H1 (cell line): ENCODE results near the gene MSI2. TPM values are rescaled to one million over a fixed set of nuclear protein-coding genes. Genes with fewer than 3 reads are reported as not detected.

Experiments
- BRCA1 ChIP-seq: IDR thresholded peaks from 2 replicates; pipeline ENCODE4 v1.6.1; 2012; ENCODE audit warnings: low read depth, low read length, improper control_type of control experiment
- CTBP2 ChIP-seq: IDR thresholded peaks from 2 replicates; pipeline ENCODE4 v1.7.0; 2011; ENCODE audit warnings: borderline replicate concordance, mild to moderate bottlenecking, moderate library complexity, mixed read lengths, low read length; ENCODE audit not compliant: insufficient read depth, insufficient read length
- RBBP5 ChIP-seq: IDR thresholded peaks from 2 replicates; pipeline ENCODE4 v1.7.1; 2012; ENCODE audit warnings: low read depth, mild to moderate bottlenecking, inconsistent platforms, low read length, moderate library complexity, borderline replicate concordance
- SAP30 ChIP-seq: fragments of 300-600 bp; sonication (generic); IDR thresholded peaks from 2 replicates; pipeline ENCODE4 v1.7.1; 2012; ENCODE audit warnings: low read length, moderate library complexity, mild to moderate bottlenecking, inconsistent platforms; ENCODE audit not compliant: insufficient read depth, insufficient replicate concordance
- SRF ChIP-seq: IDR thresholded peaks from 2 replicates; pipeline ENCODE4 v1.6.1; 2011; ENCODE audit warnings: mild to moderate bottlenecking, low read depth, low read length, moderate library complexity
- polyA plus RNA-seq, 7 experiments: library from polyadenylated mRNA; depleted of rRNA in 3 of 7; stranded (reverse) in 5 of 7; unstranded in 2 of 7; fragments of >200 nt in 5 of 7; fragments of 200-250 nt in 2 of 7; gene quantifications; 1 replicate in 5 of 7; 2 replicates in 1 of 7; 4 replicates in 1 of 7; pipeline versions ENCODE4 v1.2.1 to v1.2.3, GENCODE V29; 2011 to 2013; ENCODE audit warnings: missing spikeins in 2 of 7, mixed read lengths in 2 of 7
- total RNA-seq: library from RNA; stranded (reverse); fragmentation: NEBNext Ultra II Directional; extraction: Animal tissue kit (Norgen Biotek cat#: 25700); gene quantifications from 2 replicates; pipeline ENCODE4 v1.2.1, GENCODE V29; 2021
- TF ChIP-seq, protein P1 (sequence below): fragments of 300-600 bp; sonication (generic); IDR thresholded peaks from 2 replicates; pipeline ENCODE4 v1.7.1; 2012; ENCODE audit warnings: low read length, moderate library complexity, mild to moderate bottlenecking, inconsistent platforms; ENCODE audit not compliant: insufficient replicate concordance

The MSI2 gene
- total and polyA plus RNA-seq, 2 of the 8 experiments (the other 6 are each of a cell fraction or from before 2014, with no cell fraction given): 36.7 to 80.6 TPM

DNA sequence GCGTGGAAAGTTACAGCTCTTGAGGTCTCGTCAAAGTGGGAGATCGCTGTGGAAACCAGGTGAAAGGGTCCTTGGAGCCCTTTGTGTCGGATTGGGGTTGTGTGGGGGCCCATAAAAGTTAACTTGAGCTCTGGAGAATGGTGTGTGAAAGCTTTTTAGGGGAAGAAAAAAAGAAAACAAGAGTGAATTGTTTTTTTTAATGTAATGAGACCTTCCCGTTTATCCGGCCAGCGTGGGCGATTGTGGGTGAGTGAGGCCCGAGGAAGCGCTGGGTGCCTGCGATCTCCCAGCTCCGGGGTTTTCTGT is 150.6 kb downstream of the MSI2 start (continued):
- TF ChIP-seq, protein P1, sequence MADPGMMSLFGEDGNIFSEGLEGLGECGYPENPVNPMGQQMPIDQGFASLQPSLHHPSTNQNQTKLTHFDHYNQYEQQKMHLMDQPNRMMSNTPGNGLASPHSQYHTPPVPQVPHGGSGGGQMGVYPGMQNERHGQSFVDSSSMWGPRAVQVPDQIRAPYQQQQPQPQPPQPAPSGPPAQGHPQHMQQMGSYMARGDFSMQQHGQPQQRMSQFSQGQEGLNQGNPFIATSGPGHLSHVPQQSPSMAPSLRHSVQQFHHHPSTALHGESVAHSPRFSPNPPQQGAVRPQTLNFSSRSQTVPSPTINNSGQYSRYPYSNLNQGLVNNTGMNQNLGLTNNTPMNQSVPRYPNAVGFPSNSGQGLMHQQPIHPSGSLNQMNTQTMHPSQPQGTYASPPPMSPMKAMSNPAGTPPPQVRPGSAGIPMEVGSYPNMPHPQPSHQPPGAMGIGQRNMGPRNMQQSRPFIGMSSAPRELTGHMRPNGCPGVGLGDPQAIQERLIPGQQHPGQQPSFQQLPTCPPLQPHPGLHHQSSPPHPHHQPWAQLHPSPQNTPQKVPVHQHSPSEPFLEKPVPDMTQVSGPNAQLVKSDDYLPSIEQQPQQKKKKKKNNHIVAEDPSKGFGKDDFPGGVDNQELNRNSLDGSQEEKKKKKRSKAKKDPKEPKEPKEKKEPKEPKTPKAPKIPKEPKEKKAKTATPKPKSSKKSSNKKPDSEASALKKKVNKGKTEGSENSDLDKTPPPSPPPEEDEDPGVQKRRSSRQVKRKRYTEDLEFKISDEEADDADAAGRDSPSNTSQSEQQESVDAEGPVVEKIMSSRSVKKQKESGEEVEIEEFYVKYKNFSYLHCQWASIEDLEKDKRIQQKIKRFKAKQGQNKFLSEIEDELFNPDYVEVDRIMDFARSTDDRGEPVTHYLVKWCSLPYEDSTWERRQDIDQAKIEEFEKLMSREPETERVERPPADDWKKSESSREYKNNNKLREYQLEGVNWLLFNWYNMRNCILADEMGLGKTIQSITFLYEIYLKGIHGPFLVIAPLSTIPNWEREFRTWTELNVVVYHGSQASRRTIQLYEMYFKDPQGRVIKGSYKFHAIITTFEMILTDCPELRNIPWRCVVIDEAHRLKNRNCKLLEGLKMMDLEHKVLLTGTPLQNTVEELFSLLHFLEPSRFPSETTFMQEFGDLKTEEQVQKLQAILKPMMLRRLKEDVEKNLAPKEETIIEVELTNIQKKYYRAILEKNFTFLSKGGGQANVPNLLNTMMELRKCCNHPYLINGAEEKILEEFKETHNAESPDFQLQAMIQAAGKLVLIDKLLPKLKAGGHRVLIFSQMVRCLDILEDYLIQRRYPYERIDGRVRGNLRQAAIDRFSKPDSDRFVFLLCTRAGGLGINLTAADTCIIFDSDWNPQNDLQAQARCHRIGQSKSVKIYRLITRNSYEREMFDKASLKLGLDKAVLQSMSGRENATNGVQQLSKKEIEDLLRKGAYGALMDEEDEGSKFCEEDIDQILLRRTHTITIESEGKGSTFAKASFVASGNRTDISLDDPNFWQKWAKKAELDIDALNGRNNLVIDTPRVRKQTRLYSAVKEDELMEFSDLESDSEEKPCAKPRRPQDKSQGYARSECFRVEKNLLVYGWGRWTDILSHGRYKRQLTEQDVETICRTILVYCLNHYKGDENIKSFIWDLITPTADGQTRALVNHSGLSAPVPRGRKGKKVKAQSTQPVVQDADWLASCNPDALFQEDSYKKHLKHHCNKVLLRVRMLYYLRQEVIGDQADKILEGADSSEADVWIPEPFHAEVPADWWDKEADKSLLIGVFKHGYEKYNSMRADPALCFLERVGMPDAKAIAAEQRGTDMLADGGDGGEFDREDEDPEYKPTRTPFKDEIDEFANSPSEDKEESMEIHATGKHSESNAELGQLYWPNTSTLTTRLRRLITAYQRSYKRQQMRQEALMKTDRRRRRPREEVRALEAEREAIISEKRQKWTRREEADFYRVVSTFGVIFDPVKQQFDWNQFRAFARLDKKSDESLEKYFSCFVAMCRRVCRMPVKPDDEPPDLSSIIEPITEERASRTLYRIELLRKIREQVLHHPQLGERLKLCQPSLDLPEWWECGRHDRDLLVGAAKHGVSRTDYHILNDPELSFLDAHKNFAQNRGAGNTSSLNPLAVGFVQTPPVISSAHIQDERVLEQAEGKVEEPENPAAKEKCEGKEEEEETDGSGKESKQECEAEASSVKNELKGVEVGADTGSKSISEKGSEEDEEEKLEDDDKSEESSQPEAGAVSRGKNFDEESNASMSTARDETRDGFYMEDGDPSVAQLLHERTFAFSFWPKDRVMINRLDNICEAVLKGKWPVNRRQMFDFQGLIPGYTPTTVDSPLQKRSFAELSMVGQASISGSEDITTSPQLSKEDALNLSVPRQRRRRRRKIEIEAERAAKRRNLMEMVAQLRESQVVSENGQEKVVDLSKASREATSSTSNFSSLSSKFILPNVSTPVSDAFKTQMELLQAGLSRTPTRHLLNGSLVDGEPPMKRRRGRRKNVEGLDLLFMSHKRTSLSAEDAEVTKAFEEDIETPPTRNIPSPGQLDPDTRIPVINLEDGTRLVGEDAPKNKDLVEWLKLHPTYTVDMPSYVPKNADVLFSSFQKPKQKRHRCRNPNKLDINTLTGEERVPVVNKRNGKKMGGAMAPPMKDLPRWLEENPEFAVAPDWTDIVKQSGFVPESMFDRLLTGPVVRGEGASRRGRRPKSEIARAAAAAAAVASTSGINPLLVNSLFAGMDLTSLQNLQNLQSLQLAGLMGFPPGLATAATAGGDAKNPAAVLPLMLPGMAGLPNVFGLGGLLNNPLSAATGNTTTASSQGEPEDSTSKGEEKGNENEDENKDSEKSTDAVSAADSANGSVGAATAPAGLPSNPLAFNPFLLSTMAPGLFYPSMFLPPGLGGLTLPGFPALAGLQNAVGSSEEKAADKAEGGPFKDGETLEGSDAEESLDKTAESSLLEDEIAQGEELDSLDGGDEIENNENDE: no peak
- TF ChIP-seq CTBP2 (no peak), SAP30 (no peak), BRCA1 (no peak), RBBP5 (no peak), SRF (no peak)
